BLaER1 treated with 17β-estradiol and CSF1 and Interleukin-3, amounts not matched to agents 10 nM and 100 nM (cell line): ENCODE results near the gene DNER.

Source experiments
- H3K27ac ChIP-seq, 11 experiments: shearing (Covaris generic); formaldehyde crosslinking; 2 replicates each; pipeline ENCODE4 v1.8.1; 2022
- H3K27me3 ChIP-seq, 11 experiments: shearing (Covaris generic); formaldehyde crosslinking; 2 replicates each; pipeline ENCODE4 v1.8.1; 2022
- H3K36me3 ChIP-seq, 11 experiments: shearing (Covaris generic); formaldehyde crosslinking; 2 replicates each; pipeline ENCODE4 v1.8.1; 2022
- H3K4me1 ChIP-seq, 10 experiments: shearing (Covaris generic); formaldehyde crosslinking; 2 replicates each; pipeline ENCODE4 v1.8.1; 2022
- H3K4me2 ChIP-seq, 11 experiments: shearing (Covaris generic); formaldehyde crosslinking; 2 replicates each; pipeline ENCODE4 v1.8.1; 2022
- H3K4me3 ChIP-seq, 10 experiments: shearing (Covaris generic); formaldehyde crosslinking; 2 replicates each; pipeline ENCODE4 v1.8.1; 2022
- H3K9ac ChIP-seq, 11 experiments: shearing (Covaris generic); formaldehyde crosslinking; 2 replicates each; pipeline ENCODE4 v1.8.1; 2022
- H3K9me3 ChIP-seq, 11 experiments: shearing (Covaris generic); formaldehyde crosslinking; replicated peaks in 1 of 11; 2 replicates each; pipeline ENCODE4 v1.8.1; 2022
- H4K20me1 ChIP-seq, 11 experiments: shearing (Covaris generic); formaldehyde crosslinking; 2 replicates each; pipeline ENCODE4 v1.8.1; 2022
- Cebpa-rat ChIP-seq, 11 experiments: shearing (Covaris generic); IDR thresholded peaks; 2 replicates each; pipeline ENCODE4 v1.8.1; 2022

The DNER gene

DNA sequence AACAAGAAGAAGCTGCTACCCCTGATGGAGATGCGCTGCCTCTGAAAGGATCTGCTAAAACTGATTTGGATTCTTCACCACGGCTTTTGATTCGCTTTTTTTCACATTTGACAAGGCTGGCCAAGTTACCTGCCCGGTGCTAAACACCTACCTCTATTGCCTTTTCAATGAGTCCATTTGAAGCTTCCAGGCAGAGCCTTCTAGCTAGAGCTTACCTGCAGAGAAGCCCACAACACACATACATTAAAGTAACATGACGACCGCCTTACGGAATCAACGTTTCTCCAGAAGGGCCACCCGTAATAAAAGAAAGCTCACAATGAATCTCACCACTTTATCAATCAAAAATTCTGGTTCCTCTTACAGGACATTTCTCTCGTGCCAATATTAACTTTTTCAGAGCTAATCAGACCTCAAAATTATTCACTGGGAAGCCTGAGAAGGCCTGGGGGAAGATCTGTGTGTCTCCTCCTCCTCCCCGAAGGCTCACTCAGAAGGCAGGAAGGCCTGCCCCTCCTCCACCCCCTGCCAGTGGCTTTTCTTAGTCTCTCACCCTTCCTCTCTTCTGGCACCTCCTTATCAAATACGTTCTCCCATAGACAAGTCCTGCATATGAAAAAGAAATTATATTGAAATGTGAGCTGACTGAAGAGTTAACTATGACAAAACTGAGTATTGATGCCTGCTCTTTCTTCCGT is 171.0 kb downstream of the DNER start:
- no peak overlapping the region for H3K4me2 ChIP-seq
- no peak for TF ChIP-seq Cebpa-rat (IDR thresholded peaks at IDR 0.05)
- H3K4me1 ChIP-seq, result no peaks in the 10 kb centered on the region
- no peak overlapping the region for H3K27ac ChIP-seq
- no peaks in the 10 kb centered on the region; a peak in 1 of 22 replicates for H3K36me3 ChIP-seq
- H4K20me1 ChIP-seq, result no peaks in the 10 kb centered on the region
- H3K9me3 ChIP-seq, result no peaks in the 10 kb centered on the region
- H3K4me3 ChIP-seq, result no peak overlapping the region
- H3K27me3 ChIP-seq, result no peaks in the 10 kb centered on the region
- H3K9ac ChIP-seq, result no peak overlapping the region

DNA sequence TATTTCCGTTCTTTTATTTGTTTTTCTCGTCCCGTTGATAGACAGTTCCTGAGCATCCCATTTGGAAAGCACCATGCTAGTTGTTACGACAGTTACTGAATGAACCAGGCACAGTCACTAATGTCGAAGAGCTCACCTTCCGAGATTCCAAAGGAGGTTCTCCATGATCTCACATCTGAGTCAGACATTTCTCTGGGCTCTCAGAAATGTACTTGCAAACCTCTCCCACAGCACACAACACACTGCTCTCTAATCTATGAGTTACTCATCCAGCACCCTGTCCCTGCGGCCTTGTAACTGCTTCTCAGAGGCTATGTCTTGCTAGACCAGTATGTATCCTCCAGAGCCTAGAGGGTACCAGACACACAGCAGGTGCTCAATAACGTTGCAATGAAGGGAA is 174.7 kb downstream of the DNER start:
- H4K20me1 ChIP-seq, result no peaks in the 10 kb centered on the region
- no peaks in the 10 kb centered on the region for H3K27me3 ChIP-seq
- H3K4me2 ChIP-seq, result no peak overlapping the region
- H3K27ac ChIP-seq, result no peak overlapping the region
- no peak overlapping the region for H3K4me3 ChIP-seq
- H3K4me1 ChIP-seq, result no peaks in the 10 kb centered on the region
- TF ChIP-seq Cebpa-rat (IDR thresholded peaks at IDR 0.05), result no peak
- H3K36me3 ChIP-seq, result no peaks in the 10 kb centered on the region; a peak in 2 of 22 replicates
- no peaks in the 10 kb centered on the region for H3K9me3 ChIP-seq
- H3K9ac ChIP-seq, result no peak overlapping the region

DNA sequence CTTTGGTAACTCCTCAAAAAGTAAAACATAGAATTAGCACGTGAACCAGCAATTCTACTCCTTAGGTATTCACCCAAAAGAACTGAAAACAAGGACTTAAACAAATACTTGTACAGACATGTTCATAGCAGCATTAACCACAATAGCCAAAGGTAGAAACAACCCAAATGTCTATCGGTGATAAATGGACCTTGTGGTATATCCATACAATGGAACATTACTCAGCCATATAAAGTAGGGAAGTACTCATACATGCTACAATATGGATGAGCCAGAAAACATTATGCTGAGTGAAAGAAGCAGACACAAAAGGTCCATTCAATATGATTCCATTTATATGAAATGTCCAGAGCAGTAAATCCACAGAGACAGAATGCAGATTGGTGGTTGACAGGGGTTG is 182.8 kb downstream of the DNER start:
- H3K4me1 ChIP-seq, result no peaks in the 10 kb centered on the region
- no peaks in the 10 kb centered on the region for H3K27me3 ChIP-seq
- TF ChIP-seq Cebpa-rat (IDR thresholded peaks at IDR 0.05), result no peak
- H3K9me3 ChIP-seq, result peaks cover 0 to 21% (median 15%) of the 10 kb centered on the region in 11 experiments; a peak in 16 of 22 replicates
- no peak overlapping the region for H3K4me3 ChIP-seq
- H3K4me2 ChIP-seq, result no peak overlapping the region
- H3K9ac ChIP-seq, result no peak overlapping the region
- H3K27ac ChIP-seq, result no peak overlapping the region
- H3K36me3 ChIP-seq, result peaks cover 0 to 7% (median 0%) of the 10 kb centered on the region in 11 experiments; a peak in 2 of 22 replicates
- H4K20me1 ChIP-seq, result no peaks in the 10 kb centered on the region

DNA sequence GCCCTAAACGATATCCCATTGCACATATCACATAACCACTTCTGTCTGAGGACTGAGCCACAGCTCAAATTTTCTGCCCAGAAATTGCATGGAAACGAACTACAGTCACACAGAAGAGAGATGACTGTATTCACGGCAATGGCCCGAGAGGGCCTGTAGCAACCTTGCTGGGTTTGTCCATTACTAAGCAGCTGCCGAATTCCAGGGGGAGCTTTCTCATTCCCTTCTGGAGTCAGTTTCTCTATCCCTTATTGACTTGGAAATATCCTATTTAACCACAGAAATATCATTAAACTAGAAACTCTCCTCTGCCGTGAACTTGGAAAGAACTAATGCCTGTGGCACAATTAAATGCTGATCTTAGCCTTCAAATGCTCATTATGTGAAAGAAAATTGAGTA is 183.9 kb downstream of the DNER start:
- H3K9ac ChIP-seq, result no peak overlapping the region
- H4K20me1 ChIP-seq, result no peaks in the 10 kb centered on the region
- H3K27me3 ChIP-seq, result no peaks in the 10 kb centered on the region
- H3K36me3 ChIP-seq, result peaks cover 0 to 7% (median 0%) of the 10 kb centered on the region in 11 experiments; a peak in 2 of 22 replicates
- no peak overlapping the region for H3K27ac ChIP-seq
- H3K4me1 ChIP-seq, result no peaks in the 10 kb centered on the region
- no peak for TF ChIP-seq Cebpa-rat (IDR thresholded peaks at IDR 0.05)
- no peak overlapping the region for H3K4me2 ChIP-seq
- H3K4me3 ChIP-seq, result no peak overlapping the region
- peaks cover 0 to 21% (median 15%) of the 10 kb centered on the region in 11 experiments; a peak in 16 of 22 replicates for H3K9me3 ChIP-seq

DNA sequence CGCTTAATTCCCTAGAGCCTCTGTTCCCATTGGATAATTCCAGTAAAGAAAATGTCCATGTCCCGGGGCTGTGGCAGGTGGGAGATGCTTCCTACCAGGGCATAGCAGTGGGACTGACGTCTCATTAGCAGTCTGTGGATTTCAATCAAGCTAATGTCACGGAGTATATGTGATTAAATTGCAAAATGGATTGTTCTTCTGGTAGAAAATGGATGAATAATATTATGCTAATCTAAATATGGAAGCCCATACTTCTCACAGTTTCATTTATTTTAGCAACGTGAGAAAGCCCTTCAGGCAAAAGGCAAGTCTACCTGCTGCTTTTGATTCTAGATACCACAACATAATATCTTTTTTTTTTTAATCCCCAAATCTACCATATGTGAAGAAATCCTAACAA is 185.5 kb downstream of the DNER start:
- no peak for TF ChIP-seq Cebpa-rat (IDR thresholded peaks at IDR 0.05)
- H3K4me2 ChIP-seq, result no peak overlapping the region
- no peak overlapping the region for H3K27ac ChIP-seq
- H3K9me3 ChIP-seq, result peaks cover 0 to 21% (median 15%) of the 10 kb centered on the region in 11 experiments; a peak in 16 of 22 replicates
- H3K36me3 ChIP-seq, result peaks cover 0 to 7% (median 0%) of the 10 kb centered on the region in 11 experiments; a peak in 2 of 22 replicates
- H3K4me1 ChIP-seq, result peaks cover 0 to 2% (median 0%) of the 10 kb centered on the region in 10 experiments; a peak in 4 of 20 replicates
- H3K4me3 ChIP-seq, result no peak overlapping the region
- H3K27me3 ChIP-seq, result no peaks in the 10 kb centered on the region
- H3K9ac ChIP-seq, result no peak overlapping the region
- H4K20me1 ChIP-seq, result no peaks in the 10 kb centered on the region

DNA sequence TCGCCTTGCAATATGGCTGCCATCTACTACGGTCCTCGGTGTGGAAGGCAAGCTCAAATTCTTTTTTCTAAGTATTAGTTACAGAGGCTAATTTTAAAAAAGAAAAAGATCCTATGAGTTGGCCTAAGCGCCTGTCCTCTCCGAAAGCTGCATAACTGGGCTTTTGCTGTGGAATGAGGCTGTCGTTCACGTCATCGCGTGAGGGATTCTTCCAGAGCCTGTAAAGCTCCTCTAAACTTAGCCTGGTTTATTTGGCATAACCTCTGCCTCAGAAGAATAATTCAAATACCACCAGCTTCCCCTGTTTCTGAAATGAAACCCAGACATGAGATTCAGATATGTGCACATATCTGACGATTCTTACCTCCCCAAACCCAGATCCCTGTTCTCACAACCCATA is 187.4 kb downstream of the DNER start:
- no peak overlapping the region for H3K4me3 ChIP-seq
- peaks cover 0 to 9% (median 0%) of the 10 kb centered on the region in 10 experiments; a peak in 4 of 20 replicates for H3K4me1 ChIP-seq
- no peak overlapping the region for H3K4me2 ChIP-seq
- H3K36me3 ChIP-seq, result peaks cover 0 to 5% (median 0%) of the 10 kb centered on the region in 11 experiments; a peak in 1 of 22 replicates
- TF ChIP-seq Cebpa-rat (IDR thresholded peaks at IDR 0.05), result no peak
- no peaks in the 10 kb centered on the region for H4K20me1 ChIP-seq
- H3K27me3 ChIP-seq, result no peaks in the 10 kb centered on the region
- no peak overlapping the region for H3K9ac ChIP-seq
- peaks cover 0 to 15% (median 10%) of the 10 kb centered on the region in 11 experiments; a peak in 14 of 22 replicates for H3K9me3 ChIP-seq
- H3K27ac ChIP-seq, result no peak overlapping the region

DNA sequence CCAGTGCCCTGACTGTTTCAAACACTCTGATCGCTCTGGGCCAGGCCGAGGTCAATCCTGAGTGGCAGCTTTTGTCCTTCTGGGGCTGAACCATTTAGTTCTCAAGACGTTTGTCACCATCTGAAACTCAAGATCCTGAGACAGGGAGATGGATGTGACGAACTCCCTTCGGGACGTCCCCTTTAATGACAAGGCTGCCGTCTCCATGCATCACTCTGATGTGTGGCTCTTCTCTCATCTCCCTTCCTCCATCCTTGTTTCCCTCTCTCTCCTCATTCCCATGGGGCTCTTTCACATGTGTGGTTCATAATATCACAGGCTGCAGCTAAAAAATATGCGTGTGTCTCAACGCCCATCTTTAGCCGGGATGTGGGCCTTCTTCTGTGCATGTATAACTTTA is 189.6 kb downstream of the DNER start:
- Histone ChIP-seq H4K20me1 (no peaks in the 10 kb centered on the region), H3K4me2 (no peak overlapping the region), H3K27me3 (no peaks in the 10 kb centered on the region), H3K36me3 (no peaks in the 10 kb centered on the region), H3K27ac (no peak overlapping the region), H3K9me3 (peaks cover 0 to 11% (median 0%) of the 10 kb centered on the region in 11 experiments; a peak in 2 of 22 replicates), H3K4me3 (no peak overlapping the region), H3K4me1 (peaks cover 4 to 21% (median 7%) of the 10 kb centered on the region in 10 experiments; a peak in 19 of 20 replicates), H3K9ac (no peak overlapping the region)
- no peak for TF ChIP-seq Cebpa-rat (IDR thresholded peaks at IDR 0.05)

DNA sequence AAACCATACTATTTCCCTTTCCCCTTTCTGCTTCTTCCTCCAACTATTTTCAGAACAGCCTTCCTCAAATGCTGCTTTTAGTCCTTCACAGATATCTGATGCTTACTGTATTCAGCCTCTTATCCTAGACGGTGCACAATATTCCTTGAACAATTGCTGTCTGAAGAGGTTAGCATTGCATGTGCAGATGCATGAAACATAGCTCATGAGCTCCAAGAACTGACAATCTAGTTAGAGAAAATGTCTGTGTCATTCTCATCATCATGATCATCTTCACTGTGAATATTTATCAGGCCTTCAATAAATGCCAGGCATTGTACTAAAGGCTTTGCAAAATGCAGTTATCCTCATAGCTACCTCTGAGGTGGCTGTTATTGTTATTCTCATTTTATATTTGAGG is 190.7 kb downstream of the DNER start:
- Histone ChIP-seq H3K27me3 (no peaks in the 10 kb centered on the region), H3K9me3 (peaks cover 0 to 11% (median 0%) of the 10 kb centered on the region in 11 experiments; a peak in 2 of 22 replicates)

DNA sequence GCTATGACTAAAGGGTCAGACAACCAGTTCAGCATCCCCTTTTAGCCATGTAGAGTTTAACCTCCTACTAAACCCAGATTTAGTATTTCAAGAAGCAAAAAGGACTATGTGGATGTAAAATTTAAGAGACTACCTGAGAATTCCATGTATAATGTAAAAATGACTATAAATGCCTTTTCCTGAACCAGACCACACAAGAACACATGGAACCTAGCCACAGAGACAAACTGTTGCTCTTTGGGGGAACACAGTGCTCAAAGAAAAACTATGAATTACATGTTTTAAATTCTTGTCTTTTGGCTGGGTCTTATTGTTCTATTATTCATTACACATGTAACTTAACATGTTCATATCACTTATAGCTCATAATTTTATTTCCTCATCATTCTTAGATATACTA is 192.8 kb downstream of the DNER start:
- H3K9ac ChIP-seq, result no peak overlapping the region
- no peaks in the 10 kb centered on the region for H3K36me3 ChIP-seq
- no peak overlapping the region for H3K27ac ChIP-seq
- H3K4me2 ChIP-seq, result no peak overlapping the region
- no peak for TF ChIP-seq Cebpa-rat (IDR thresholded peaks at IDR 0.05)
- no peaks in the 10 kb centered on the region for H4K20me1 ChIP-seq
- no peak overlapping the region for H3K4me3 ChIP-seq
- peaks cover 10 to 32% (median 16%) of the 10 kb centered on the region in 10 experiments for H3K4me1 ChIP-seq
- H3K9me3 ChIP-seq, result peaks cover 0 to 13% (median 0%) of the 10 kb centered on the region in 11 experiments; a peak in 2 of 22 replicates
- no peaks in the 10 kb centered on the region for H3K27me3 ChIP-seq

More for the DNA sequence above, 190.7 kb downstream of the DNER start:
- H3K27ac ChIP-seq, result no peak overlapping the region
- H4K20me1 ChIP-seq, result no peaks in the 10 kb centered on the region
- H3K36me3 ChIP-seq, result no peaks in the 10 kb centered on the region
- no peak overlapping the region for H3K4me3 ChIP-seq
- no peak overlapping the region for H3K9ac ChIP-seq
- peaks cover 10 to 31% (median 16%) of the 10 kb centered on the region in 10 experiments for H3K4me1 ChIP-seq
- TF ChIP-seq Cebpa-rat (IDR thresholded peaks at IDR 0.05), result no peak
- H3K4me2 ChIP-seq, result peak overlapping the region in 3 of 11 experiments; percentile 8 to 41 (median 36); a peak in 4 of 22 replicates
